ENCODE measurements around the gene LMX1B. TPM values are rescaled to one million over a fixed set of nuclear protein-coding genes. Genes with fewer than 3 reads are reported as not detected.

Gene LMX1B
- total RNA-seq, 1 donor from 2014 or later, result 0.27 TPM

DNA sequence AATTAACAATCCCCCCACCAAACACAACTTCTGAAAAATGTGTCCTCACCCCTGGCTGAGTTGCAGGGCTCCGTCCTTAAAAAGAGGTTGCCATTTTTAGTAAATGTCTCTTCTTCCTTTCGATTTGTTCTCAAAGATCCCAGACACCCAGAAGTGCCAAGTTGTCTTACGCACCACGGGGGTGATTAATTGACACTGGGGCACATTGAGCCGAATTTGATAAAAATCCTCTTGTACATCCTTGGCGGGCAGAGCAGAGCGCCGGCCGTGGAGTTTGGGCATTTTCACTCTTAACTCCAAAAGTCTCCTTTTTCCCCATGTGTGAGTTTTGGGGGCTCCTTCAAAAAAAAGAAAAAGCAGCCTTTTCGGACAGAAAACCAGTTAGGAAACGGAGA, 4.5 kb downstream of the LMX1B start:
- Mint-ChIP-seq H3K36me3 (ENCODE audit: unreplicated experiment) (no peaks in the 10 kb centered on the region), H3K27ac (ENCODE audit: unreplicated experiment) (no peak overlapping the region), H3K27me3 (ENCODE audit: unreplicated experiment) (peaks cover 74% of the 10 kb centered on the region), H3K4me3 (ENCODE audit: unreplicated experiment) (no peak overlapping the region), H3K9me3 (ENCODE audit: unreplicated experiment) (no peaks in the 10 kb centered on the region), H3K4me1 (ENCODE audit: unreplicated experiment) (peaks cover 9% of the 10 kb centered on the region)
- TF ChIP-seq, protein P1, sequence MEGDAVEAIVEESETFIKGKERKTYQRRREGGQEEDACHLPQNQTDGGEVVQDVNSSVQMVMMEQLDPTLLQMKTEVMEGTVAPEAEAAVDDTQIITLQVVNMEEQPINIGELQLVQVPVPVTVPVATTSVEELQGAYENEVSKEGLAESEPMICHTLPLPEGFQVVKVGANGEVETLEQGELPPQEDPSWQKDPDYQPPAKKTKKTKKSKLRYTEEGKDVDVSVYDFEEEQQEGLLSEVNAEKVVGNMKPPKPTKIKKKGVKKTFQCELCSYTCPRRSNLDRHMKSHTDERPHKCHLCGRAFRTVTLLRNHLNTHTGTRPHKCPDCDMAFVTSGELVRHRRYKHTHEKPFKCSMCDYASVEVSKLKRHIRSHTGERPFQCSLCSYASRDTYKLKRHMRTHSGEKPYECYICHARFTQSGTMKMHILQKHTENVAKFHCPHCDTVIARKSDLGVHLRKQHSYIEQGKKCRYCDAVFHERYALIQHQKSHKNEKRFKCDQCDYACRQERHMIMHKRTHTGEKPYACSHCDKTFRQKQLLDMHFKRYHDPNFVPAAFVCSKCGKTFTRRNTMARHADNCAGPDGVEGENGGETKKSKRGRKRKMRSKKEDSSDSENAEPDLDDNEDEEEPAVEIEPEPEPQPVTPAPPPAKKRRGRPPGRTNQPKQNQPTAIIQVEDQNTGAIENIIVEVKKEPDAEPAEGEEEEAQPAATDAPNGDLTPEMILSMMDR (IDR thresholded peaks at IDR 0.05), result no peak
- DNase-seq (ENCODE audit: extremely low spot score, unreplicated experiment), result no peak

DNA sequence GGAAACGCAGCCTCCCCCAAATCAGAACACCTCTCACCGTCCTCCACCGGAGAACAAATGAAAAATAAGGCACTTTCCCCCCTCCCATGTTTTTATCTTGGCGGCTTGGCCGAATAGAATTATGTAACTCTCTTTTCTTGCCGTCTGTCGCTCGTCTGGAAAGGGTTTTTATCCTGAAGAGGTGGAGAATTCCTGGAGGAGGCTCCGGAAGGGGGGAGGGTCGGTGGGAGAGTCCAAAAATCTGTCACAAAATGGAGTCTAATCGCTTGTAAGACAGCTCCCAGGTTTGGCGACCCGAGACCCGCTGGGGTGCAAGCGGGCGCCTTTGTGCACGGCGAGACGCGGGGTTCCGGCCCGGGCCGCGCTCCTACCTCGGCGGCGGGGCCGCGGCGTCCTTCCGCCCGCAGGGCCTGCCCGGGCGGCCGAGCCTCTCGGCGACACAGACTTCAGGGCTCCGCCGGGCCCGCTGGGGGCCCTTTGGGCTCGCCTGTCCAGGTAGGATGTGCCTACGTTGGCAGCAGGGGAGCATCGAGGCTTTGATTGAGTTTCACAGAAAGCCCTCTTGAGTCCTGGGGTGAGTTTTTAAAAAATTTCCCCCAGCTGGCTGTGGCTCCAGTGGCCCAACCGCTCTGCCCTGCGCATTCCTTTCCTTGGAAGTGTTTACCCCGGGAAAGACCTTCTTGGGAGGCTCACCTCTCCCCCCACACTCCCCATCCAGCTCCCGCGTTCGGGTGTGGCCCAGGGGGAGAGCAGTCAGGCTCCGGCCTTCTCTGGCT, 5.0 kb downstream of the LMX1B start:
- H3K27me3 Mint-ChIP-seq (ENCODE audit: unreplicated experiment), result peaks cover 79% of the 10 kb centered on the region
- H3K27ac Mint-ChIP-seq (ENCODE audit: unreplicated experiment), result no peak overlapping the region
- no peaks in the 10 kb centered on the region for H3K9me3 Mint-ChIP-seq (ENCODE audit: unreplicated experiment)
- no peak overlapping the region for H3K4me3 Mint-ChIP-seq (ENCODE audit: unreplicated experiment)
- TF ChIP-seq, protein P1 (IDR thresholded peaks at IDR 0.05), result no peak
- DNase-seq (ENCODE audit: extremely low spot score, unreplicated experiment), result no peak
- no peaks in the 10 kb centered on the region for H3K36me3 Mint-ChIP-seq (ENCODE audit: unreplicated experiment)
- peaks cover 9% of the 10 kb centered on the region for H3K4me1 Mint-ChIP-seq (ENCODE audit: unreplicated experiment)

DNA sequence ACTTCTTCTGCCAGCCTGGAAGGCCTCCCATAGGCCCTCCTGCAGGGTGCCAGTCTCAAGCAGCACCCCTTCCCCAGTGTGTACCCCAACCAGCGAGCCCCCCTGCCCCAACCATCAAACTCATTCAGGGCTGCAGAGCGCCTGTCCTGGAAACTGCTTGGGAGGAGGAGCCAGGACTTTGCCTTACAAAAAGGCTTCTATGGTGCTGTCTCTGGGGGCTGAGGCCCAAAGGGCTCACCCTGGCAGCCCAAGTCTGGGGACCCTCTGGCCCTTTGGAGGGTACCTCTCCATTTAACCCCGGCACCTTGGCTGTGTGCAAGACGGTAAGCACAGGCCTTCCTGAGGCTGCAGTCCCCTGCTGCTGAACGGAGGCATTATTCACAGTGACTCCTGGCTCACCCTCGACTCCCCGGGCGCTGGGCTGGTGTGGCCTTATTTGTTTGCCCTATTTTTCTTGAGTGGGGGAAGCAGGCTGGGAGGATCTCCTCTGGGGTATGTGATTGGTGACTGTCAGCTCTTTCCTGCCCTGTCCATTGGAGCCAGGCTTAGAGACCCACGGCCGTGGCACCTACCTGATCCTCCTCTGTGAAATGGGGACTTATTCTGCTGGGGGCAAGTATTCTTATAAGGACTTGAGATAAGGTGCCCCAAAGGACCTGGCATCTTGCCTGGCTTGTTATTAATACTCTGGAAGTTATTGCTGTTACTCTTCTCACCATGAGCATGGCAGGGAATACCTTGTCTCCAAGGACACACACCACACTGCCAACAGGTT, 5.8 kb downstream of the LMX1B start:
- Mint-ChIP-seq H3K27ac (ENCODE audit: unreplicated experiment) (no peak overlapping the region), H3K4me3 (ENCODE audit: unreplicated experiment) (no peak overlapping the region), H3K36me3 (ENCODE audit: unreplicated experiment) (no peaks in the 10 kb centered on the region), H3K27me3 (ENCODE audit: unreplicated experiment) (peaks cover 83% of the 10 kb centered on the region), H3K9me3 (ENCODE audit: unreplicated experiment) (no peaks in the 10 kb centered on the region), H3K4me1 (ENCODE audit: unreplicated experiment) (peaks cover 6% of the 10 kb centered on the region)
- TF ChIP-seq, protein P1 (IDR thresholded peaks at IDR 0.05), result no peak
- DNase-seq (ENCODE audit: extremely low spot score, unreplicated experiment), result no peak

GRCh38 chr9:126620478-126620877, 6.8 kb downstream of the LMX1B start:
- Mint-ChIP-seq H3K4me1 (ENCODE audit: unreplicated experiment) (peaks cover 3% of the 10 kb centered on the region), H3K4me3 (ENCODE audit: unreplicated experiment) (no peak overlapping the region), H3K36me3 (ENCODE audit: unreplicated experiment) (no peaks in the 10 kb centered on the region), H3K27ac (ENCODE audit: unreplicated experiment) (no peak overlapping the region), H3K9me3 (ENCODE audit: unreplicated experiment) (no peaks in the 10 kb centered on the region), H3K27me3 (ENCODE audit: unreplicated experiment) (peaks cover 86% of the 10 kb centered on the region)
- DNase-seq (ENCODE audit: extremely low spot score, unreplicated experiment), result no peak
- TF ChIP-seq, protein P1 (IDR thresholded peaks at IDR 0.05), result no peak

Data from osteocyte (in vitro differentiated cells).